GM23338 (cell line): ENCODE data around the gene JPH4. TPM values are rescaled to one million over a fixed set of nuclear protein-coding genes. Genes with fewer than 3 reads are reported as not detected.

ENCODE experiments used
- ATAC-seq: fragments of 200-7000 bp; cut with Tn5 transposase; 3 replicates; pipeline ENCODE4 v1.9.1; 2020
- DNase-seq: peaks from one replicate; pipeline ENCODE4 v3.0.0-alpha.2; 2015; ENCODE audit warnings: low spot score
- H2AFZ ChIP-seq: fragments of 200-600 bp; sonication (generic); 2 replicates; pipeline ENCODE4 v1.8.0; 2016; ENCODE audit warnings: antibody characterized with exemption, mild to moderate bottlenecking, moderate library complexity
- H3F3A ChIP-seq: fragments of 200-600 bp; sonication (generic); replicated peaks from 2 replicates; pipeline ENCODE4 v1.8.0; 2017; ENCODE audit warnings: antibody characterized with exemption, mixed run types, low read depth
- H3K27ac ChIP-seq: fragments of 200-600 bp; sonication (generic); 2 replicates; pipeline ENCODE4 v1.6.1; 2016; ENCODE audit warnings: low read depth
- H3K27me3 ChIP-seq: fragments of 200-600 bp; sonication (generic); 2 replicates; pipeline ENCODE4 v1.8.0; 2016; ENCODE audit warnings: mild to moderate bottlenecking, mixed run types, moderate library complexity; ENCODE audit not compliant: insufficient read depth
- H3K36me3 ChIP-seq: fragments of 200-600 bp; sonication (generic); 2 replicates; pipeline ENCODE4 v1.8.0; 2016; ENCODE audit warnings: mild to moderate bottlenecking; ENCODE audit not compliant: insufficient read depth
- H3K4me1 ChIP-seq: fragments of 200-600 bp; sonication (generic); 2 replicates; pipeline ENCODE4 v1.8.0; 2016; ENCODE audit warnings: mild to moderate bottlenecking, moderate library complexity; ENCODE audit not compliant: insufficient read depth
- H3K4me2 ChIP-seq: fragments of 200-600 bp; sonication (generic); 2 replicates; pipeline ENCODE4 v1.7.1; 2017; ENCODE audit warnings: mixed run types
- H3K4me3 ChIP-seq: fragments of 200-600 bp; sonication (generic); 2 replicates; pipeline ENCODE4 v1.6.1; 2016; ENCODE audit warnings: mixed run types
- H3K79me2 ChIP-seq: fragments of 200-600 bp; sonication (generic); replicated peaks from 2 replicates; pipeline ENCODE4 v1.8.0; 2017; ENCODE audit warnings: mild to moderate bottlenecking; ENCODE audit not compliant: insufficient read depth
- H3K9me2 ChIP-seq: fragments of 200-600 bp; sonication (generic); 2 replicates; pipeline ENCODE4 v1.8.0; 2017; ENCODE audit not compliant: insufficient read depth
- H4K20me1 ChIP-seq: fragments of 200-600 bp; sonication (generic); replicated peaks from 2 replicates; pipeline ENCODE4 v1.8.0; 2017; ENCODE audit warnings: mild to moderate bottlenecking; ENCODE audit not compliant: insufficient read depth
- H3K27ac Mint-ChIP-seq: 2 replicates; pipeline ENCODE4 v1.8.0; 2020; ENCODE audit warnings: inconsistent platforms, mild to moderate bottlenecking, moderate library complexity, mixed read lengths
- H3K27me3 Mint-ChIP-seq: 3 replicates; pipeline ENCODE4 v1.8.0; 2022; ENCODE audit warnings: low read depth, mild to moderate bottlenecking, moderate library complexity, mixed read lengths, inconsistent platforms; ENCODE audit not compliant: insufficient read depth, poor library complexity
- H3K36me3 Mint-ChIP-seq: 3 replicates; pipeline ENCODE4 v1.8.0; 2021; ENCODE audit warnings: low read depth, mild to moderate bottlenecking, inconsistent platforms, moderate library complexity, mixed read lengths
- H3K4me1 Mint-ChIP-seq: 3 replicates; pipeline ENCODE4 v1.8.0; 2020; ENCODE audit warnings: mild to moderate bottlenecking, inconsistent platforms, mixed read lengths
- H3K4me3 Mint-ChIP-seq: 3 replicates; pipeline ENCODE4 v1.8.0; 2021; ENCODE audit warnings: moderate library complexity, mild to moderate bottlenecking, inconsistent platforms, mixed read lengths
- H3K9me3 Mint-ChIP-seq: 3 replicates; pipeline ENCODE4 v1.8.0; 2020; ENCODE audit warnings: moderate library complexity, mild to moderate bottlenecking, inconsistent platforms, mixed read lengths
- CREB1 ChIP-seq: fragments of 250-450 bp; sonication (Bioruptor Pico); IDR thresholded peaks from 2 replicates; pipeline ENCODE4 v1.5.0; 2020; ENCODE audit warnings: low read depth, mild to moderate bottlenecking, moderate library complexity
- CTCF ChIP-seq, 2 experiments: fragments of 200-600 bp in 1 of 2; sonication (generic) in 1 of 2; conservative IDR thresholded peaks; 2 replicates each; pipeline versions ENCODE4 v1.5.1 to v1.6.1; 2016 to 2017; ENCODE audit warnings: antibody characterized with exemption in 2 of 2, low read depth in 2 of 2, mild to moderate bottlenecking in 2 of 2, moderate library complexity in 1 of 2
- EZH2 ChIP-seq: fragments of 200-600 bp; sonication (generic); IDR thresholded peaks from one replicate; pipeline ENCODE4 v1.8.0; 2017; ENCODE audit warnings: antibody characterized with exemption, mild to moderate bottlenecking, low read depth; ENCODE audit not compliant: unreplicated experiment
- EZH2phosphoT487 ChIP-seq: fragments of 200-600 bp; sonication (generic); IDR thresholded peaks from one replicate; pipeline ENCODE4 v1.8.1; 2018; ENCODE audit warnings: antibody characterized with exemption; ENCODE audit not compliant: unreplicated experiment
- JUNB ChIP-seq: IDR thresholded peaks from one replicate; pipeline ENCODE4 v1.6.1; 2016; ENCODE audit warnings: antibody characterized with exemption; ENCODE audit not compliant: unreplicated experiment
- NANOG ChIP-seq: IDR thresholded peaks from 2 replicates; pipeline ENCODE4 v1.6.1; 2016; ENCODE audit warnings: antibody characterized with exemption, borderline replicate concordance
- POLR2AphosphoS5 ChIP-seq: IDR thresholded peaks from 2 replicates; pipeline ENCODE4 v1.6.1; 2016; ENCODE audit warnings: antibody characterized with exemption, low read depth
- STAT1 ChIP-seq: IDR thresholded peaks from one replicate; pipeline ENCODE4 v1.6.1; 2016; ENCODE audit warnings: antibody characterized with exemption; ENCODE audit not compliant: unreplicated experiment
- ZNF114 ChIP-seq: fragments of 250-450 bp; sonication (Bioruptor Pico); IDR thresholded peaks from 2 replicates; pipeline ENCODE4 v1.5.0; 2020; ENCODE audit warnings: mild to moderate bottlenecking, moderate library complexity
- ZNF331 ChIP-seq: fragments of 250-450 bp; sonication (Bioruptor Pico); IDR thresholded peaks from 2 replicates; pipeline ENCODE4 v1.5.0; 2020; ENCODE audit warnings: low read depth, mild to moderate bottlenecking, moderate library complexity
- polyA plus RNA-seq: library from polyadenylated mRNA; unstranded; fragments of >200 nt; fragmentation: Nextera tagmentation; extraction: Ambion mirVana; gene quantifications from 2 replicates; pipeline ENCODE4 v1.2.1, GENCODE V29; 2016
- total RNA-seq: library from RNA; depleted of rRNA; stranded (reverse); fragments of >200 nt; shearing (Covaris generic); gene quantifications from 2 replicates; pipeline ENCODE4 v1.2.3, GENCODE V29; 2014
- TF ChIP-seq, protein P1 (sequence below): fragments of 250-450 bp; sonication (Bioruptor Pico); IDR thresholded peaks from 2 replicates; pipeline ENCODE4 v1.5.0; 2020; ENCODE audit warnings: mild to moderate bottlenecking, moderate library complexity
- TF ChIP-seq, protein P2 (sequence below): IDR thresholded peaks from 2 replicates; pipeline ENCODE4 v1.6.1; 2016; ENCODE audit warnings: antibody characterized with exemption
- TF ChIP-seq, protein P3 (sequence below): IDR thresholded peaks from one replicate; pipeline ENCODE4 v1.6.1; 2018; ENCODE audit warnings: antibody characterized with exemption; ENCODE audit not compliant: unreplicated experiment

JPH4 gene
- total and polyA plus RNA-seq, 2 experiments from 2014 or later = 11.0 to 29.9 TPM

GRCh38 chr14:23622990-23623389 is 44.4 kb upstream of the JPH4 start:
- no peak for ATAC-seq
- Histone ChIP-seq H4K20me1 (no peaks in the 10 kb centered on the region), H3K4me3 (no peak overlapping the region), H3K36me3 (no peaks in the 10 kb centered on the region), H3K9me2 (0 out of 2 replicates have a peak, but pooled peaks cover 3% of the 10 kb centered on the region), H3K79me2 (no peaks in the 10 kb centered on the region), H3K4me1 (no peaks in the 10 kb centered on the region), H3K27ac (no peak overlapping the region), H3F3A (no peaks in the 10 kb centered on the region), H3K27me3 (no peaks in the 10 kb centered on the region), H3K4me2 (no peak overlapping the region), H2AFZ (no peak overlapping the region)
- peaks cover 55% of the 10 kb centered on the region for H3K9me3 Mint-ChIP-seq
- no peak overlapping the region for H3K27ac Mint-ChIP-seq
- TF ChIP-seq ZNF114 (CRISPR knock-in tag) (no peak), STAT1 (no peak), JUNB (no peak), EZH2phosphoT487 (no peak), CREB1 (CRISPR knock-in tag) (no peak), ZNF331 (no peak), POLR2AphosphoS5 (no peak), CTCF (conservative IDR thresholded peaks at IDR 0.05; ENCODE audit: low read depth in 2 of 2) (no peak), NANOG (no peak), EZH2 (no peak)
- TF ChIP-seq, protein P1, sequence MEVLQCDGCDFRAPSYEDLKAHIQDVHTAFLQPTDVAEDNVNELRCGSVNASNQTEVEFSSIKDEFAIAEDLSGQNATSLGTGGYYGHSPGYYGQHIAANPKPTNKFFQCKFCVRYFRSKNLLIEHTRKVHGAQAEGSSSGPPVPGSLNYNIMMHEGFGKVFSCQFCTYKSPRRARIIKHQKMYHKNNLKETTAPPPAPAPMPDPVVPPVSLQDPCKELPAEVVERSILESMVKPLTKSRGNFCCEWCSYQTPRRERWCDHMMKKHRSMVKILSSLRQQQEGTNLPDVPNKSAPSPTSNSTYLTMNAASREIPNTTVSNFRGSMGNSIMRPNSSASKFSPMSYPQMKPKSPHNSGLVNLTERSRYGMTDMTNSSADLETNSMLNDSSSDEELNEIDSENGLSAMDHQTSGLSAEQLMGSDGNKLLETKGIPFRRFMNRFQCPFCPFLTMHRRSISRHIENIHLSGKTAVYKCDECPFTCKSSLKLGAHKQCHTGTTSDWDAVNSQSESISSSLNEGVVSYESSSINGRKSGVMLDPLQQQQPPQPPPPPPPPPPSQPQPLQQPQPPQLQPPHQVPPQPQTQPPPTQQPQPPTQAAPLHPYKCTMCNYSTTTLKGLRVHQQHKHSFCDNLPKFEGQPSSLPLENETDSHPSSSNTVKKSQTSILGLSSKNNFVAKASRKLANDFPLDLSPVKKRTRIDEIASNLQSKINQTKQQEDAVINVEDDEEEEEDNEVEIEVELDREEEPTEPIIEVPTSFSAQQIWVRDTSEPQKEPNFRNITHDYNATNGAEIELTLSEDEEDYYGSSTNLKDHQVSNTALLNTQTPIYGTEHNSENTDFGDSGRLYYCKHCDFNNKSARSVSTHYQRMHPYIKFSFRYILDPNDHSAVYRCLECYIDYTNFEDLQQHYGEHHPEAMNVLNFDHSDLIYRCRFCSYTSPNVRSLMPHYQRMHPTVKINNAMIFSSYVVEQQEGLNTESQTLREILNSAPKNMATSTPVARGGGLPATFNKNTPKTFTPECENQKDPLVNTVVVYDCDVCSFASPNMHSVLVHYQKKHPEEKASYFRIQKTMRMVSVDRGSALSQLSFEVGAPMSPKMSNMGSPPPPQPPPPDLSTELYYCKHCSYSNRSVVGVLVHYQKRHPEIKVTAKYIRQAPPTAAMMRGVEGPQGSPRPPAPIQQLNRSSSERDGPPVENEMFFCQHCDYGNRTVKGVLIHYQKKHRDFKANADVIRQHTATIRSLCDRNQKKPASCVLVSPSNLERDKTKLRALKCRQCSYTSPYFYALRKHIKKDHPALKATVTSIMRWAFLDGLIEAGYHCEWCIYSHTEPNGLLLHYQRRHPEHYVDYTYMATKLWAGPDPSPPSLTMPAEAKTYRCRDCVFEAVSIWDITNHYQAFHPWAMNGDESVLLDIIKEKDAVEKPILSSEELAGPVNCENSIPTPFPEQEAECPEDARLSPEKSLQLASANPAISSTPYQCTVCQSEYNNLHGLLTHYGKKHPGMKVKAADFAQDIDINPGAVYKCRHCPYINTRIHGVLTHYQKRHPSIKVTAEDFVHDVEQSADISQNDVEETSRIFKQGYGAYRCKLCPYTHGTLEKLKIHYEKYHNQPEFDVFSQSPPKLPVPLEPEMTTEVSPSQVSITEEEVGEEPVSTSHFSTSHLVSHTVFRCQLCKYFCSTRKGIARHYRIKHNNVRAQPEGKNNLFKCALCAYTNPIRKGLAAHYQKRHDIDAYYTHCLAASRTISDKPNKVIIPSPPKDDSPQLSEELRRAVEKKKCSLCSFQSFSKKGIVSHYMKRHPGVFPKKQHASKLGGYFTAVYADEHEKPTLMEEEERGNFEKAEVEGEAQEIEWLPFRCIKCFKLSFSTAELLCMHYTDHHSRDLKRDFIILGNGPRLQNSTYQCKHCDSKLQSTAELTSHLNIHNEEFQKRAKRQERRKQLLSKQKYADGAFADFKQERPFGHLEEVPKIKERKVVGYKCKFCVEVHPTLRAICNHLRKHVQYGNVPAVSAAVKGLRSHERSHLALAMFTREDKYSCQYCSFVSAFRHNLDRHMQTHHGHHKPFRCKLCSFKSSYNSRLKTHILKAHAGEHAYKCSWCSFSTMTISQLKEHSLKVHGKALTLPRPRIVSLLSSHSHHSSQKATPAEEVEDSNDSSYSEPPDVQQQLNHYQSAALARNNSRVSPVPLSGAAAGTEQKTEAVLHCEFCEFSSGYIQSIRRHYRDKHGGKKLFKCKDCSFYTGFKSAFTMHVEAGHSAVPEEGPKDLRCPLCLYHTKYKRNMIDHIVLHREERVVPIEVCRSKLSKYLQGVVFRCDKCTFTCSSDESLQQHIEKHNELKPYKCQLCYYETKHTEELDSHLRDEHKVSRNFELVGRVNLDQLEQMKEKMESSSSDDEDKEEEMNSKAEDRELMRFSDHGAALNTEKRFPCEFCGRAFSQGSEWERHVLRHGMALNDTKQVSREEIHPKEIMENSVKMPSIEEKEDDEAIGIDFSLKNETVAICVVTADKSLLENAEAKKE (CRISPR knock-in tag) = no peak
- TF ChIP-seq, protein P2, sequence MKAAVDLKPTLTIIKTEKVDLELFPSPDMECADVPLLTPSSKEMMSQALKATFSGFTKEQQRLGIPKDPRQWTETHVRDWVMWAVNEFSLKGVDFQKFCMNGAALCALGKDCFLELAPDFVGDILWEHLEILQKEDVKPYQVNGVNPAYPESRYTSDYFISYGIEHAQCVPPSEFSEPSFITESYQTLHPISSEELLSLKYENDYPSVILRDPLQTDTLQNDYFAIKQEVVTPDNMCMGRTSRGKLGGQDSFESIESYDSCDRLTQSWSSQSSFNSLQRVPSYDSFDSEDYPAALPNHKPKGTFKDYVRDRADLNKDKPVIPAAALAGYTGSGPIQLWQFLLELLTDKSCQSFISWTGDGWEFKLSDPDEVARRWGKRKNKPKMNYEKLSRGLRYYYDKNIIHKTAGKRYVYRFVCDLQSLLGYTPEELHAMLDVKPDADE = no peak
- TF ChIP-seq, protein P3, sequence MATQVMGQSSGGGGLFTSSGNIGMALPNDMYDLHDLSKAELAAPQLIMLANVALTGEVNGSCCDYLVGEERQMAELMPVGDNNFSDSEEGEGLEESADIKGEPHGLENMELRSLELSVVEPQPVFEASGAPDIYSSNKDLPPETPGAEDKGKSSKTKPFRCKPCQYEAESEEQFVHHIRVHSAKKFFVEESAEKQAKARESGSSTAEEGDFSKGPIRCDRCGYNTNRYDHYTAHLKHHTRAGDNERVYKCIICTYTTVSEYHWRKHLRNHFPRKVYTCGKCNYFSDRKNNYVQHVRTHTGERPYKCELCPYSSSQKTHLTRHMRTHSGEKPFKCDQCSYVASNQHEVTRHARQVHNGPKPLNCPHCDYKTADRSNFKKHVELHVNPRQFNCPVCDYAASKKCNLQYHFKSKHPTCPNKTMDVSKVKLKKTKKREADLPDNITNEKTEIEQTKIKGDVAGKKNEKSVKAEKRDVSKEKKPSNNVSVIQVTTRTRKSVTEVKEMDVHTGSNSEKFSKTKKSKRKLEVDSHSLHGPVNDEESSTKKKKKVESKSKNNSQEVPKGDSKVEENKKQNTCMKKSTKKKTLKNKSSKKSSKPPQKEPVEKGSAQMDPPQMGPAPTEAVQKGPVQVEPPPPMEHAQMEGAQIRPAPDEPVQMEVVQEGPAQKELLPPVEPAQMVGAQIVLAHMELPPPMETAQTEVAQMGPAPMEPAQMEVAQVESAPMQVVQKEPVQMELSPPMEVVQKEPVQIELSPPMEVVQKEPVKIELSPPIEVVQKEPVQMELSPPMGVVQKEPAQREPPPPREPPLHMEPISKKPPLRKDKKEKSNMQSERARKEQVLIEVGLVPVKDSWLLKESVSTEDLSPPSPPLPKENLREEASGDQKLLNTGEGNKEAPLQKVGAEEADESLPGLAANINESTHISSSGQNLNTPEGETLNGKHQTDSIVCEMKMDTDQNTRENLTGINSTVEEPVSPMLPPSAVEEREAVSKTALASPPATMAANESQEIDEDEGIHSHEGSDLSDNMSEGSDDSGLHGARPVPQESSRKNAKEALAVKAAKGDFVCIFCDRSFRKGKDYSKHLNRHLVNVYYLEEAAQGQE = no peak
- peaks cover 16% of the 10 kb centered on the region for H3K36me3 Mint-ChIP-seq
- H3K4me3 Mint-ChIP-seq = no peak overlapping the region
- no peaks in the 10 kb centered on the region for H3K4me1 Mint-ChIP-seq
- peaks cover 10% of the 10 kb centered on the region for H3K27me3 Mint-ChIP-seq
- no peak for DNase-seq
